Testis (tissue), 5 donors: ENCODE data around the gene COL4A4. TPM values are rescaled to one million over a fixed set of nuclear protein-coding genes. Genes with fewer than 3 reads are reported as not detected.

ENCODE experiments used
- DNase-seq: peaks from one replicate; pipeline ENCODE4 v3.0.0-alpha.2; 2019
- H3K27ac ChIP-seq, 2 donors: fragments of 200-600 bp; sonication (generic); one replicate each; pipeline ENCODE4 v1.5.1; 2019
- H3K27me3 ChIP-seq: fragments of 200-600 bp; sonication (generic); one replicate; pipeline ENCODE4 v1.5.1; 2019
- H3K36me3 ChIP-seq: fragments of 200-600 bp; sonication (generic); one replicate; pipeline ENCODE4 v1.5.1; 2017; ENCODE audit warnings: low read depth; ENCODE audit errors: missing control alignments
- H3K4me1 ChIP-seq: fragments of 200-600 bp; sonication (generic); one replicate; pipeline ENCODE4 v1.5.1; 2019
- H3K4me3 ChIP-seq, 2 donors: fragments of 200-600 bp; sonication (generic); one replicate each; pipeline ENCODE4 v1.5.1; 2017 to 2019
- H3K9me3 ChIP-seq: fragments of 200-600 bp; sonication (generic); one replicate; pipeline ENCODE4 v1.5.1; 2017
- POLR2A ChIP-seq: fragments of 450-650 bp; IDR thresholded peaks from one replicate; pipeline ENCODE4 v1.6.1; 2017; ENCODE audit warnings: antibody characterized with exemption, mild to moderate bottlenecking, moderate library complexity
- WGBS, 2 donors: methylation state at CpG; one replicate each; pipeline ENCODE4 v1.1.5; 2018; 5-methylcytosine and 5-hydroxymethylcytosine counted together
- intact Hi-C: fragments of 100-400 bp; cut with DNase I; formaldehyde crosslinking; loops from one replicate; pipeline ENCODE4 v1.15.1; 2023; ENCODE audit warnings: low total_unique reads
- long read RNA-seq, 2 donors: transcript quantifications; one replicate each; lab custom pipeline, GENCODE V29; 2026
- polyA plus RNA-seq: library from polyadenylated mRNA; stranded (reverse); fragments of 350-450 nt; fragmentation: Illumina TruSeq; extraction: RNeasy Lipid Tissue Mini Kit (QIAGEN cat#74804); gene quantifications from one replicate; pipeline ENCODE4 v1.2.3, GENCODE V29; 2014; ENCODE audit warnings: low read depth, low replicate concordance; ENCODE audit not compliant: insufficient read depth
- total RNA-seq, 2 donors: library from RNA; depleted of rRNA; stranded (reverse); fragments of >200 nt; gene quantifications; one replicate each; pipeline ENCODE4 v1.2.3, GENCODE V29; 2016
- TF ChIP-seq, protein P1 (sequence below), 3 experiments: fragments of 450-650 bp in 2 of 3; fragments of 200-600 bp in 1 of 3; sonication (generic) in 1 of 3; IDR thresholded peaks; one replicate each; pipeline ENCODE4 v1.5.1; 2016 to 2019; ENCODE audit warnings: antibody characterized with exemption in 3 of 3, mild to moderate bottlenecking in 2 of 3, moderate library complexity in 1 of 3

Gene COL4A4
- total RNA-seq, result 1 to 10 TPM; 3.0 to 4.1 TPM
- 3.4 TPM for polyA plus RNA-seq
- long read RNA-seq, donor 1, result 0 reads
- long read RNA-seq, donor 2, result 0 reads

DNA sequence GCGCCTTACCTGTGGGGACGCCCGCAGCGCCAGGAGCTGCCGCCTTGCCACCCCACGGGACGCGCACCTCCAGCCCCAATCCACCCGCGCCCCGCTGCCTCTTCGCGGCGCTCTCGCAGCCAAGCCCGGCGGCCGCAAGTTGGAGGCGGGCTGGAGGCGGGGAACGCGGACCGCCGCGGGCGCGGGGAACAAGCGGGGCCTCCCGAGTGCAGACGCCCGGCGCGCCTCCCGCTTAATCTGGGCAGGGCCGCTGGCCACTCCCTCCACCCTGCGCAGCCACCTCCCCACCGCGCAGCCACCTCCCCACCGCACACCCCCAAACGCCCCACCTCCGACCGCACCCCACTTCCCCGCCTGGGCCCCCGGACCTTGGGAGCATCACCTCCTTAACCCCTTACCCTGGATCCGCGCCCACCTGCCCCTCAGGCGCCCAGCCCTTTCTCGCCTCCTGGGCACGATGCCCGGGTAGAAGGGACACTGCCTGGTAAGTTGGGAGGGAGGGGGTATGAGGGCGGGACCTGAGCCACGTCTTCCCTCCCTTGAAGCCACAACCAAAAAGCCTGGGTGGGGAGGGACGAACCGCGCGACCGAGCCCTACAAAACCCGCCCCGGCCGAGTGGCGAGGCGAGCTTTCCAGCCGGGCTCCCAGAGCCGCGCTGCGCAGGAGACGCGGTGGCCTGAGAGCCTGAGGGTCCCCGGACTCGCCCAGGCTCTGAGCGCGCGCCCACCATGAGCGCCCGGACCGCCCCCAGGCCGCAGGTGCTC lies at the start of gene COL4A4, which contains the start of gene COL4A3:
Gene COL4A4 (minus strand): TSS at position 208 of the 765 bp plus-strand sequence. CDS start 16,722 bp downstream, outside the sequence.
Gene COL4A3 (plus strand): TSS at position 627 of the 765 bp plus-strand sequence. CDS start 103 bp downstream, at position 730.
- Histone ChIP-seq H3K4me1 (peaks cover 3% of the 10 kb centered on the region), H3K27ac (peak within 1 kb of the TSS; percentile 40 to 53), H3K36me3 (no peaks in the 10 kb centered on the region), H3K4me3 (peak within 1 kb of the TSS; percentile 53 to 72), H3K27me3 (no peaks in the 10 kb centered on the region), H3K9me3 (no peaks in the 10 kb centered on the region)
- TF ChIP-seq, protein P1, sequence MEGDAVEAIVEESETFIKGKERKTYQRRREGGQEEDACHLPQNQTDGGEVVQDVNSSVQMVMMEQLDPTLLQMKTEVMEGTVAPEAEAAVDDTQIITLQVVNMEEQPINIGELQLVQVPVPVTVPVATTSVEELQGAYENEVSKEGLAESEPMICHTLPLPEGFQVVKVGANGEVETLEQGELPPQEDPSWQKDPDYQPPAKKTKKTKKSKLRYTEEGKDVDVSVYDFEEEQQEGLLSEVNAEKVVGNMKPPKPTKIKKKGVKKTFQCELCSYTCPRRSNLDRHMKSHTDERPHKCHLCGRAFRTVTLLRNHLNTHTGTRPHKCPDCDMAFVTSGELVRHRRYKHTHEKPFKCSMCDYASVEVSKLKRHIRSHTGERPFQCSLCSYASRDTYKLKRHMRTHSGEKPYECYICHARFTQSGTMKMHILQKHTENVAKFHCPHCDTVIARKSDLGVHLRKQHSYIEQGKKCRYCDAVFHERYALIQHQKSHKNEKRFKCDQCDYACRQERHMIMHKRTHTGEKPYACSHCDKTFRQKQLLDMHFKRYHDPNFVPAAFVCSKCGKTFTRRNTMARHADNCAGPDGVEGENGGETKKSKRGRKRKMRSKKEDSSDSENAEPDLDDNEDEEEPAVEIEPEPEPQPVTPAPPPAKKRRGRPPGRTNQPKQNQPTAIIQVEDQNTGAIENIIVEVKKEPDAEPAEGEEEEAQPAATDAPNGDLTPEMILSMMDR (IDR thresholded peaks at IDR 0.05), result no peak
- no peak for TF ChIP-seq POLR2A
- 0% methylated on average over 76 of the region's 77 CpGs; no CpG with 5 or more reads in 1 of the 2 donors for WGBS, 2 donors
- intact Hi-C loops, result no loop called here
- peak; percentile 45 for DNase-seq

DNA sequence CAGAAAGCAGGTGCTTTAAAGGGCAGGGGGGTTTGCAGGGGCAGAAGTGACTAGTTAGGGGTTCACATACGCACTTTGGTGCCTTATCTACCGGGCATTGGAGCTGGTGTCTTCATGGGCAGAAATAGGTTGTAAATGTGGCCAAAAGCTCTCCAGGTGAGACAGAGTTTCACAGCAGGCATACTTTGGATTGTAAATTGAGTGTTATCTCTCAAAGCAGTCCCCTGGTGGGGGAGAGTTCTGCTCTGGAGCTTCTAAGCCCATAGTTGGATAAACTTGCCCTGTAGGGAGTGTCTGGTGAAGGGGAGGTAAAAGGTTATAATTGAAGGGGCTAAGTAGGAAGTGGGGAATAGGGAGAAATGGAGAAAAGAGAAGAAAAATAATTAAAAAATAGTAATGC lies 43.6 kb upstream of the COL4A4 start:
- Histone ChIP-seq H3K4me3 (no peak overlapping the region), H3K27me3 (no peaks in the 10 kb centered on the region), H3K9me3 (no peaks in the 10 kb centered on the region), H3K4me1 (peaks cover 4% of the 10 kb centered on the region), H3K36me3 (no peaks in the 10 kb centered on the region), H3K27ac (no peak overlapping the region)
- TF ChIP-seq, protein P1 (IDR thresholded peaks at IDR 0.05), result no peak
- no peak for TF ChIP-seq POLR2A
- DNase-seq, result no peak
- intact Hi-C loops, result no loop called here
- 68 to 89% methylated on average over 2 of the region's 2 CpGs for WGBS, 2 donors

DNA sequence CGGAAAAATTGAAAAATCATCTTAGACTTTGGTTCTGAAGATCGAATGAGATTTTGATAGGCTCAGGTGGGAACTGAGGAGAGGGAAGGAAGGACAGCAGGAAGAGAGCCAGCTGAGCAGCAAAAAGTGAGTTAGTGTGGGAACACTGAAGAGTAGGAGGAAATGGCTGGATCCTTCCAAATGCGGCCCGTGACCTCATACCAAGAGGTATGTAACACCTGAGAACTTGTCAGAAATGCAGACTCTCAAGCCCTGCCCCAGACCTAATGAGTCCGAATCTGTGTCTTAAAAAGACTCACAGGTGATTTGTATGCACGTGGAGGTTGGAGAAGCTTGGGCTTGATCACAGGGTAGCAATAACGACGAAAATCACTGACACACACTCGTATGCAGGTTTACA lies 42.4 kb upstream of the COL4A4 start:
- H3K36me3 ChIP-seq, result no peaks in the 10 kb centered on the region
- H3K4me1 ChIP-seq, result no peaks in the 10 kb centered on the region
- no peak for DNase-seq
- intact Hi-C loops, result no loop called here
- WGBS, 2 donors, result 87 to 88% methylated on average over 9 of the region's 9 CpGs
- TF ChIP-seq POLR2A, result no peak
- TF ChIP-seq, protein P1 (IDR thresholded peaks at IDR 0.05), result no peak
- no peaks in the 10 kb centered on the region for H3K9me3 ChIP-seq
- H3K4me3 ChIP-seq, result no peak overlapping the region
- H3K27ac ChIP-seq, result no peak overlapping the region
- H3K27me3 ChIP-seq, result no peaks in the 10 kb centered on the region

DNA sequence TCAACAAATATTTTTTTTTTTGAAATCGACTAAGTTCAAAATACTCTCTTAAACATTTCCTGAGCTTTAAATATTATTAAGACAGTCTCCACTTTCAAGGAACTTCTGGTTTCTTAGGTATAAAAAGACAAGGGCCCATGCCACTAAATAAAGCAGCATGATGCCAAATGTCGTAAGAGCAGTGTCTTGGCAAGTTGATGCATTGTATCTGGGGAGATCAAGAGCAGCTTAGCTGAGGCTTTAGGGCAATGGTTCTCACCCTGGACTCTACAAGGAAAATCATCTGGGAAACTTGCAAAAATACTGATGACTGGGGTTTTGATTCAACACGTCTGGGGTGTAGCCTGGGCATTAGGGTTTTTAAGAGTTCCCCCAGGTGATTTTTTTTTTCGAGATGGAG lies 41.7 kb upstream of the COL4A4 start:
- Histone ChIP-seq H3K27me3 (no peaks in the 10 kb centered on the region), H3K4me3 (no peak overlapping the region), H3K4me1 (no peaks in the 10 kb centered on the region), H3K9me3 (no peaks in the 10 kb centered on the region), H3K36me3 (no peaks in the 10 kb centered on the region), H3K27ac (no peak overlapping the region)
- 73 to 83% methylated on average over 4 of the region's 4 CpGs for WGBS, 2 donors
- intact Hi-C loops, result no loop called here
- DNase-seq, result no peak
- TF ChIP-seq, protein P1 (IDR thresholded peaks at IDR 0.05), result no peak
- TF ChIP-seq POLR2A, result no peak
